ENCODE data around the gene ALDH3A1.

The ALDH3A1 gene

DNA sequence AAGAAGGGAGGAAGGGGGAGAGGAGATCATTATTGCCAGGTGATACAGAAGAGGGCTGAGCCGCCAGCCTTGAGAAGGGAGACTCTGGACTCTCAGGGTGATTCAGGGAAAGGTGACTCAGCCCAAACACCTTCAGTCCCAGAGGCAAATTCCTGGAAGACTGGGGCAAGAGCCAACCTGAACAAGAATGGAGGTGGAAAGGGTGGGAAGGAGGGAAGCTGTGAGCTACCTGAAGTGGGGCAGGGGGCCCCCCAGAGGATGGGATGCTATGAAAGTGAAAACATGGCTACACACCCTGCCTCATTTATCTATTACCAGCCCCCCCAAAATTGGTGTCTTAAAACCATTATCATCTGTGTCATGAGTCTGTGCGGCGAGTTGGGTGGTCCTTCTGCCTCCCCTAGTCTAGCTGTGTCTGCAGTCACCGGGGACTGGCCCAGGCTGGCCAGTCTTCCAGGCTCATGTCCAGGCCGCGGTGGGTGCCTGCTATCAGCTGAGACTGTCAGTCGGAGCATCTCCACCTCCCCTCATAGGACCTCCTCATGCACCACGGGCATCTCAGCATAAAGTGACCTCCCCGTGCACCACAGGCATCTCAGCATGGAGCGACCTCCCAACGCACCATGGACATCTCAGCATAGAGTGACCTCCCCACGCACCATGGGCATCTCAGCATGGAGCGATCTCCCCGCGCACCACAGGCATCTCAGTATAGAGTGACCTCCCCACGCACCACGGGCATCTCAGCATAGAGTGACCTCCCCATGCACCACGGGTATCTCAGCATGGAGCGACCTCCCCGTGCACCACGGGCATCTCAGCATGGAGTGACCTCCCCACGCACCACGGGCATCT is 28.5 kb downstream of the ALDH3A1 start:
- no peak overlapping the region for H3K4me3 ChIP-seq (ENCODE audit: low read length)
- H3K27me3 ChIP-seq (ENCODE audit: control insufficient read depth, insufficient read depth, low read length): no peaks in the 10 kb centered on the region
- H3K36me3 ChIP-seq (ENCODE audit: control insufficient read depth, insufficient read depth, low read length): no peaks in the 10 kb centered on the region
- H3K9me3 ChIP-seq (ENCODE audit: control insufficient read depth, low read length): no peaks in the 10 kb centered on the region
- no peak overlapping the region for H3K9ac ChIP-seq (ENCODE audit: low read length)
- H3K4me1 ChIP-seq (ENCODE audit: control insufficient read depth, insufficient read depth, low read length): peaks cover 65% of the 10 kb centered on the region

DNA sequence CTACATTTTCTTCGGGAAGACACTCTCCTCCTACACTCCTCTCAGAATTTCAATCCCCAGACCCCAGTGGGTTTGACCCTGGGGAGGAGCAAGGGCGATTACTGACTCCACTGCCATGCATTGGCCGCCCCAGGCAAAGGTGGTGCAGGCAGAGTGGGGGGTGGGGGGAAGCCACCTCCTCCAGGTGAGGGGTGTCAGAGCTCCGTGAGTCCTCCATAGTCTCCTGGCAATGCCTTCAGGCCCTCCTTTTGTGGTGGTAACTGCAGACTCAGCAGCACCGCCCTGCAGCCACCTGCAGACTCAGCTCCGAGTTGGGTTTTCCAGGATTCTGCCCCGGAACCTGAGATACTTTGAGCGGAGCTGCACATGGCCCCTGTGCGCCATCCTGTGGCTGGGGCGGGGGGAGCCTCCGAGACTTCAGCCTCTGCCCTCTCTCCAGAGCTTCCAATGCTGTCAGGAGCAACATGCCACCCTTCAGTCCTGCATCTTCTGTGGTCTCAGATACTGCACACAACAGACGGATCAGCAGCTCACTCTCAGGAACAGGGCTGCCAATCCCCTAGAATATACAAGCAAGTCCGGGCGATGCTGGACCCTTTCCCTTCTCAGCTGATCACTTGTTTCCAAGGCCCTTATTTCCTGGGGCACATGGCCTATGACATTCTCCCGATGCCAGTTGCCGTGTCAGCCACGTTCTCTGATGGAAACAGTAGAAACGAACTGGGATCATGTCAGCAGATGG is 29.3 kb downstream of the ALDH3A1 start:
- peaks cover 61% of the 10 kb centered on the region for H3K4me1 ChIP-seq (ENCODE audit: control insufficient read depth, insufficient read depth, low read length)
- H3K36me3 ChIP-seq (ENCODE audit: control insufficient read depth, insufficient read depth, low read length): no peaks in the 10 kb centered on the region
- H3K9ac ChIP-seq (ENCODE audit: low read length): no peak overlapping the region
- H3K9me3 ChIP-seq (ENCODE audit: control insufficient read depth, low read length): no peaks in the 10 kb centered on the region
- no peak overlapping the region for H3K4me3 ChIP-seq (ENCODE audit: low read length)
- H3K27me3 ChIP-seq (ENCODE audit: control insufficient read depth, insufficient read depth, low read length): no peaks in the 10 kb centered on the region

DNA sequence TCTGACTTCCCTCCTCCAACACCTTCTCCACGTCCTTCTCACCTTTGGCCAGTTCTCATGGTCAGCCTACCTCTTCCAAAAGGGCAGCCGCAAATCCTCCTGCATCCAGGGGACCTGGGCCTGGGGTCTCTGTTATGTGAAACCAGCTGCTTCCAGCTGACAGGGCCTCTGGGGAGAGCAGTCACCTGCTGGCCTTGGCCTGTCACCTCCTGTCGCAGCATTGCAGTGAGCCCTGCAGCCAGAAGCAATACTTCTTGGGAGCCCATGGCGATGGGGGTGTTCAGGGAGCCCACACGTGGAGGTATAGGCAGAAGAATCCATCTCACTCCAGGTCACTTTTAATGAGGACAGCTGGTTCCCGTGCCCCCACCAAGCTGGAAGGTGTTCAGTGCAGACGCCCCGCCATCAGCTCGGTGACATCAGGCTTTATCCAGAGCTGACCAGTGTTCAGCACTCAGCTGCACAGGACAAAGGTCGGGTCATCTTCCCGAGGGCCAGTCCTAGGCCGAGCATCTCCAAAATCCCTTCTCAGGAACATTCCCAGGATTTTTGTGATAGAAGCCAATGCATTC is 30.0 kb downstream of the ALDH3A1 start:
- H3K9ac ChIP-seq (ENCODE audit: low read length): no peak overlapping the region
- no peaks in the 10 kb centered on the region for H3K9me3 ChIP-seq (ENCODE audit: control insufficient read depth, low read length)
- H3K36me3 ChIP-seq (ENCODE audit: control insufficient read depth, insufficient read depth, low read length): no peaks in the 10 kb centered on the region
- H3K4me1 ChIP-seq (ENCODE audit: control insufficient read depth, insufficient read depth, low read length): peaks cover 61% of the 10 kb centered on the region
- no peaks in the 10 kb centered on the region for H3K27me3 ChIP-seq (ENCODE audit: control insufficient read depth, insufficient read depth, low read length)
- H3K4me3 ChIP-seq (ENCODE audit: low read length): no peak overlapping the region

DNA sequence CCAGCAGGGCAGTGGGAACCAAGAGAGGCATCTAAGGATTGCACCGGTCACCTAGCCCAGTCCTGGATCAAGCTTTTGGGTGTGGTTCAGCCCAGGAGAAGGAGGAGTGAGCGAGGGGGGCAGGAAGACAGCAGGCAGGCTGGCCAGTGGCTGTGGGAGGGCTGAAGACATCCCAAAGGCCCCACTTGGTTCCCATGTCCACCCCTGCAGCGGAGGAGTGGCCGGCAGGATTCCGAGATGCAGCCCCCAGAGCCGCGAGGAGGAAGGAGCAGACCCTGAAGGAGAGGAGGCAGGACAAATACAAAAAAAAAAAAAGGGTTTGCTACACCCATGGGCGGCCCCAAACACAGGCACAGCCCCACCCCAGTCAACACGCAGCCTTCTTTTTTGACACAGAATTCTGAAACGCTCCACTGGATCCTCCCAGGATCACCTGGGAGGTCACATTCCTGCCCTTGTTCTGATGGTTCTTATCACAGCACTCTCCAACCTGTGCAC is 30.6 kb downstream of the ALDH3A1 start:
- Histone ChIP-seq H3K4me3 (ENCODE audit: low read length) (no peak overlapping the region), H3K36me3 (ENCODE audit: control insufficient read depth, insufficient read depth, low read length) (no peaks in the 10 kb centered on the region), H3K9me3 (ENCODE audit: control insufficient read depth, low read length) (no peaks in the 10 kb centered on the region), H3K9ac (ENCODE audit: low read length) (no peak overlapping the region), H3K4me1 (ENCODE audit: control insufficient read depth, insufficient read depth, low read length) (peaks cover 61% of the 10 kb centered on the region), H3K27me3 (ENCODE audit: control insufficient read depth, insufficient read depth, low read length) (no peaks in the 10 kb centered on the region)

DNA sequence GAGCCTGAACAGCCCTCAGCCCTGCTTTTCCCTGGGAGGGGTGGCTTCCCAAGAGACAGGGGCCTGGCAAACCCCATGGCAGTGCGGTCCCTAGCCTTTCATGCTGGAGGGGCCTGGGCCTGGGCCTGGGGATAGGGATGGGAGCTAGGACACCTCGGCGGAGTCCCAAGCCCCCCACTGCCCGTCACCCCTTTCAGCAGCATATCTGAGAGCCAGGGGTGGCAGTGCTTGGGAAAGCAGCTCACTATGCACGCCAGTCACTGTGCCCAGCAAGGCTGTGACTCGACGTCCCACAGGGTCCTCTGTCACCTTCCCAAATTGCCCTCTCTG is 31.1 kb downstream of the ALDH3A1 start:
- no peak overlapping the region for H3K4me3 ChIP-seq (ENCODE audit: low read length)
- H3K9me3 ChIP-seq (ENCODE audit: control insufficient read depth, low read length): no peaks in the 10 kb centered on the region
- H3K9ac ChIP-seq (ENCODE audit: low read length): no peak overlapping the region
- H3K27me3 ChIP-seq (ENCODE audit: control insufficient read depth, insufficient read depth, low read length): no peaks in the 10 kb centered on the region
- H3K36me3 ChIP-seq (ENCODE audit: control insufficient read depth, insufficient read depth, low read length): no peaks in the 10 kb centered on the region
- peaks cover 61% of the 10 kb centered on the region for H3K4me1 ChIP-seq (ENCODE audit: control insufficient read depth, insufficient read depth, low read length)

DNA sequence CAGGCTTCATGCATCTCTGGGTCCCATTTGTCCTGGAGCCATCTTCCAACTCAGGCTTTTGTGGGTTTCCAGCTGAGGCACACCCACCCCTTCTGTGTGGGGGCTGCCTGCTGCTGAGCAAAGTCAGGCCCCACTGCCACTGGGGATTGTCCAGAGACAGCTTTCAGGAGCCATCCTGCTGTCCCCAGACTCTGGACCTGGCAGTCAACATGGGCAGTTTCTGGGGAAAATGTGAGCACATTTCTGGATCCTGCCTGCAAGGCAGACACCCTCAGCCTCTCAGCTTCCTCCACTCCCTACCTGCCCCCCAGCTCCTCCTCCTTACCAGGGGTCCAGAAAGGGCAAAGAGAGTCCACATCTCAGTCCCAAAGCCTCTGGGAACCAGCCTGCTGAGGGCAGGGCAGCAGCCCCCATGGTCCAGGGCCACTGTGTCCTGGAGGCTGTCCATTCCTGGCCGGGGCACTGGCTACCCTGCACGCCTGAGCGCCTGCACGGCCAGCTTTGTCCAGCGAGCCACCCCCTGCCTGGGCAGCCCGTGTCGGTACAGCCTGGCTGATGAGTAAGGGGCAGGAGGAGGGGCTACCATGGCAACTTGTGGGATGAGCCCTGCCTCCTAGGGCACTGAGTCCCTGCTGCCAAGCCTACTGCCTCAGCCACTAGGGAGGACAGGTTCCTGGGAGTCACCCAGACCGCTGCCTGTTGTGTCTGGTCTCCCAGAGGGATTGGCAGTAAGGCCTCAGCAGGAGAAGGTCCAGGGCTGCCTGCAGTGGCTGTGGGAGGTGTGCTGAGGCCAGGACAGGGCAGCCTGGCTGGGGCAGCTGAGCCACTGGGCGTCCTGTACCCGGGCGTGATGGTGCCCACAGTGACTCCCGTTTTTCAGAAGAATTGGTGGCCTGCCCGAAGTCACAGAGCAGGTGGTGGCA is 31.7 kb downstream of the ALDH3A1 start, which contains the start of gene SLC47A2:
TSS of gene SLC47A2 (minus strand) at position 477 of the 923 bp plus-strand sequence. CDS start at position 448, 29 bp downstream.
- H3K4me3 ChIP-seq (ENCODE audit: low read length): no peak within 1 kb of the TSS
- H3K9me3 ChIP-seq (ENCODE audit: control insufficient read depth, low read length): no peaks in the 10 kb centered on the region
- H3K4me1 ChIP-seq (ENCODE audit: control insufficient read depth, insufficient read depth, low read length): peaks cover 61% of the 10 kb centered on the region
- H3K36me3 ChIP-seq (ENCODE audit: control insufficient read depth, insufficient read depth, low read length): no peaks in the 10 kb centered on the region
- no peaks in the 10 kb centered on the region for H3K27me3 ChIP-seq (ENCODE audit: control insufficient read depth, insufficient read depth, low read length)
- no peak within 1 kb of the TSS for H3K9ac ChIP-seq (ENCODE audit: low read length)

DNA sequence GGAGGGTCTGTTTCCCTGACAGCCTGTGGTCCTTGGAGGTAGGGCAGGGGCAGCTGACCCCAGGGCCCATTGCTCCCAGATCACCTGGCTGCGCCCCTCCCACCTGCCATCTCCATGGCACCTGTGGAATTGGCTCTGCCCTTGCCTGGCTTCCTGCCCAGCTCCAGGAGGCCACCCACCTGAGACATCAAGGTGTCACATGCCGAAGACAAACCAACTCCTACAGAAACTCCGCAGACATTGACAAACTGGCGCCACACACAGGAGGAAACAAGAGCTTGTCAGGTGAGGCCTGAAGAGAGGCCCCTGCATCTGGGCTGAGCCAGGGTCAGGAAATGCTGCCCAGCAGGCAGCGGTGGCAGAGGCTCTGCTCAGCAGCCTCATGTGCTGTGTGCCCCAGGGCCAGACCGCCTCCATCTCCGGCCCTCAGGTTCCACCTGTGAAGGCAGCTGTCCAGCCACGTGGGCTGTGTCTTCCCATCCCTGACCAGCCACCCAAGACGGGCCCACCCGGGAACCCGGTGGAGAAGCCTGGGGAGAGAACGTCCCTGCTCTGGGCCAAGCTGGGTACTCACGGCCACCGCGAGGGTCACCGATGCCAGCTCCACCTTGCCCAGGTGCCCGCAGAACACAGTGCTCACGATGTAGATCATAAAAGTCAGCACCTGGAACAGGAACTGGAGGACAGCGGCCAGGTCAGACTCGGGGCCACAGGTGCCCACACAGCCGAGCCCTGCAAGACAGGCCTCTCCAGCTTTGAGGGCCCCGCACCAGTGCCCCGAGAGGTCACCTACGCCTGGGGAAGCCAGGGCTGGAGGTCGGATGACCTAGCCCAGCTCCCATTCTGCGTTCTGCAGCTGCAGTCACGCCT is 33.3 kb downstream of the ALDH3A1 start:
- H3K4me3 ChIP-seq (ENCODE audit: low read length): no peak overlapping the region
- no peaks in the 10 kb centered on the region for H3K36me3 ChIP-seq (ENCODE audit: control insufficient read depth, insufficient read depth, low read length)
- H3K9ac ChIP-seq (ENCODE audit: low read length): no peak overlapping the region
- no peaks in the 10 kb centered on the region for H3K9me3 ChIP-seq (ENCODE audit: control insufficient read depth, low read length)
- H3K27me3 ChIP-seq (ENCODE audit: control insufficient read depth, insufficient read depth, low read length): no peaks in the 10 kb centered on the region
- H3K4me1 ChIP-seq (ENCODE audit: control insufficient read depth, insufficient read depth, low read length): peaks cover 45% of the 10 kb centered on the region

DNA sequence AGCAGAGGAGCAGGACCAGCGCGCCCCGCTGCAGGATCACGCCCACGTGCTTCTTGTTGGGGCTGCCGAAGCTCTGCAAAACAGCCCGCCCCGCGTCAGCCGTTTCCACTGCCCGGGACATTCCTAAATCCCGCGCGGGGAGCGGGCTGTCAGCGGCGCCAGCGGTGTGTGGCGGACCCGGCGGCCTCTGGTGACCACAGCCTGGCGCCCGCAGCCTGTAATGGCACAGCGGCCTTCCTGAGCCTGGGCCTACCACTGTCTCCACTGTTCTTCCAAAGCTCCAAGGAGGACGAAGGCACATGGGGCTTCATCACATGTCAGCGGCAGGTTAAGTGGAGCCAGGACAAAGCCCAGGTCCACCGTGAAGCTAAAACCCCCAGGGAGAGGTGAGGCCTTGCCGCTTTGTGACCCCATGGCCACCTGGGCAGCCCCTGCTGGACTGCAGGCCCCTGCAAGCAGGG is 34.2 kb downstream of the ALDH3A1 start:
- Histone ChIP-seq H3K27me3 (ENCODE audit: control insufficient read depth, insufficient read depth, low read length) (no peaks in the 10 kb centered on the region), H3K4me1 (ENCODE audit: control insufficient read depth, insufficient read depth, low read length) (peaks cover 37% of the 10 kb centered on the region), H3K9me3 (ENCODE audit: control insufficient read depth, low read length) (no peaks in the 10 kb centered on the region), H3K36me3 (ENCODE audit: control insufficient read depth, insufficient read depth, low read length) (no peaks in the 10 kb centered on the region), H3K4me3 (ENCODE audit: low read length) (no peak overlapping the region), H3K9ac (ENCODE audit: low read length) (no peak overlapping the region)

DNA sequence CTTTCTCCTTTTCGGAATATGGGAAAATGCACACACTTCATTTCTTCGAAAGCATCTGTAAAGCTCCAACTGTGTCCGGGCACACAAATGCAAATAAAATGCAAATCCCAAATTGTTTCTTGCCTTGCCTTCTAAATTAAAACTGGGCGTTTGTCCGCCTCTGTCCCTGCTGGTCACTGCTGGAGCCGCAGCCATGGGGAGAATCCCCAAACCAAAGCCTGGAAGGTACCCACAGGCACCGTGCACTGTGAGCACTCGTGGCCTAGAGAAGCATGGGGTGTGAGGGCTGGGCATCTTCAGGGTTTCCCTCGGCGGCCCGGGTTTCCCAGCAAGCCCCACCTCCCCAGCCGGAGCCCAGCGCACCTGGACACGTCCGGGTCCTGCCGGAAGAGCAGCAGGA is 34.6 kb downstream of the ALDH3A1 start:
- Histone ChIP-seq H3K27me3 (ENCODE audit: control insufficient read depth, insufficient read depth, low read length) (no peaks in the 10 kb centered on the region), H3K9me3 (ENCODE audit: control insufficient read depth, low read length) (no peaks in the 10 kb centered on the region), H3K4me1 (ENCODE audit: control insufficient read depth, insufficient read depth, low read length) (peaks cover 32% of the 10 kb centered on the region), H3K4me3 (ENCODE audit: low read length) (no peak overlapping the region), H3K9ac (ENCODE audit: low read length) (no peak overlapping the region), H3K36me3 (ENCODE audit: control insufficient read depth, insufficient read depth, low read length) (no peaks in the 10 kb centered on the region)

DNA sequence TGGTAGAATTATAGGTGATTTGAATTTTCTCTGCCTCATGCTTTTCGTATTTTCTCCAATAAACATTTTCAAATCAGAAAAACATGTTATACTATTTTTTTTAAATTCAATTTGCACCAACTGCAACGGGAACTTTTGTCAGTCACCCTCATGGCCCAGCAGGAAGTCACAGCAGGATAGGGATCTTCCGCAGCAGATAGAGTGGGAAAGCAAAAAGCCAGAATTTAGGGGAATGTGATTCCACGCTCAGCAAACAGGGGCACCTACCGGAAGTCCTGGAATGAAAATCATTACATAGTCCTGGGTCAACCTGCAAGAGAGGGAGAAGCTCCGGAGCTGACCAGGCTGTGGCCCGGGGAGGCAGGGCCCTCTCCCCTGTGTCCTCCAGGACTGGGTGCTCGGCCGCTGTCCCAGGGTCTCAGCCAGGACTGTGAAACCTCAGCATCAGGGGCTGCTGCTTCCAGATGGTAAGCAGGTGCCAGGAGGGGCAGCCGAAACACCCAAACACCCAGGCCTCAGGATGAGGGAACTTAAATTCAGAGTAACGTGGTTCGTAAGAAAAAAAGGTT is 35.6 kb downstream of the ALDH3A1 start:
- Histone ChIP-seq H3K9ac (ENCODE audit: low read length) (no peak overlapping the region), H3K9me3 (ENCODE audit: control insufficient read depth, low read length) (no peaks in the 10 kb centered on the region), H3K4me1 (ENCODE audit: control insufficient read depth, insufficient read depth, low read length) (peaks cover 29% of the 10 kb centered on the region), H3K4me3 (ENCODE audit: low read length) (no peak overlapping the region), H3K27me3 (ENCODE audit: control insufficient read depth, insufficient read depth, low read length) (no peaks in the 10 kb centered on the region), H3K36me3 (ENCODE audit: control insufficient read depth, insufficient read depth, low read length) (no peaks in the 10 kb centered on the region)

Data from mucosa of stomach (tissue), 1 donor.